DOHH2 (cell line): Measurements from ENCODE around the gene UBXN11.

ENCODE experiments used
- CTCF ChIP-seq: fragments of 200-600 bp; sonication (generic); IDR thresholded peaks from one replicate; pipeline ENCODE4 v1.5.1; 2014; ENCODE audit warnings: antibody characterized with exemption, mild to moderate bottlenecking, low read depth, low read length; ENCODE audit not compliant: poor library complexity, severe bottlenecking
- EZH2phosphoT487 ChIP-seq: fragments of 200-600 bp; sonication (generic); IDR thresholded peaks from 2 replicates; pipeline ENCODE4 v1.6.1; 2017; ENCODE audit warnings: borderline replicate concordance, mild to moderate bottlenecking, antibody characterized with exemption, low read length, moderate library complexity, mixed read lengths

- TF ChIP-seq CTCF (no peak), EZH2phosphoT487 (no peak)
Measured at GRCh38 chr1:26337206-26337535, 30.7 kb upstream of the UBXN11 start.
